K562 (cell line): ENCODE results near the gene PNKD. TPM values are rescaled to one million over a fixed set of nuclear protein-coding genes. Genes with fewer than 3 reads are reported as not detected.
A peak's percentile ranks its signal among the peaks of the same experiment; 100 is the strongest.

Source experiments
- ATAC-seq: fragments of 200-7000 bp; cut with Tn5 transposase; 3 replicates; pipeline ENCODE4 v1.9.1; 2020; ENCODE audit warnings: moderate library complexity
- BruUV-seq: library from RNA; stranded (reverse); fragments of 400-500 nt; replicated peaks from 2 replicates; lab custom pipeline; 2021; lab: Mats Ljungman, UMichigan
- CTCF ChIA-PET: fragments of 300-600 bp; formaldehyde crosslinking; extraction: SDS; loops from one replicate; lab custom pipeline; 2021; ENCODE audit warnings: low intra/inter-chr PET ratio; lab: Yijun Ruan, JAX
- POLR2A ChIA-PET: fragments of 300-600, 350-650 bp; sonication (Branson Sonifier 250); formaldehyde crosslinking; extraction: SDS; loops from one replicate; lab custom pipeline; 2021; ENCODE audit warnings: antibody characterized with exemption, inconsistent platforms; lab: Yijun Ruan, JAX
- DNase-seq, 4 experiments: peaks; one replicate each; pipeline versions ENCODE4 v3.0.0 to v3.0.0-alpha.2; 2011 to 2018; ENCODE audit warnings: low spot score in 3 of 4, mixed read lengths in 3 of 4; ENCODE audit errors: extremely low read depth in 1 of 4
- FAIRE-seq: peaks from 2 replicates; lab custom pipeline; 2011; peaks lifted over from hg19 to GRCh38; lab: Jason Lieb, UNC
- H2AFZ ChIP-seq: 2 replicates; pipeline ENCODE4 v1.6.0; 2011; ENCODE audit warnings: low read depth, low read length, control low read depth, inconsistent platforms
- H3K27ac ChIP-seq: fragments of 200-600 bp; 3 replicates; pipeline ENCODE4 v1.8.0; 2011; ENCODE audit warnings: low read depth, mild to moderate bottlenecking, control low read depth, inconsistent platforms, low read length, moderate library complexity, mixed read lengths; ENCODE audit errors: extremely low read depth
- H3K27me3 ChIP-seq, 2 experiments: fragments of 300-600 bp in 1 of 2; 2 replicates in 1 of 2; 3 replicates in 1 of 2; pipeline versions ENCODE4 v1.6.0 to v1.8.0; 2011; ENCODE audit warnings: inconsistent platforms in 2 of 2, low read length in 2 of 2, mild to moderate bottlenecking in 1 of 2, mixed read lengths in 1 of 2, moderate library complexity in 1 of 2; ENCODE audit not compliant: control insufficient read depth in 2 of 2, insufficient read depth in 2 of 2
- H3K36me3 ChIP-seq: fragments of 300-600 bp; 3 replicates; pipeline ENCODE4 v1.8.0; 2011; ENCODE audit warnings: mild to moderate bottlenecking, low read length, inconsistent platforms; ENCODE audit not compliant: control insufficient read depth, insufficient read depth
- H3K4me1 ChIP-seq, 2 experiments: fragments of 200-600 bp in 1 of 2; replicated peaks in 1 of 2; 2 replicates in 1 of 2; 3 replicates in 1 of 2; pipeline versions ENCODE4 v1.5.1 to v1.8.0; 2011; ENCODE audit warnings: inconsistent platforms in 2 of 2, low read length in 2 of 2, mild to moderate bottlenecking in 1 of 2, mixed read lengths in 1 of 2, moderate library complexity in 1 of 2; ENCODE audit not compliant: control insufficient read depth in 2 of 2, insufficient read depth in 2 of 2
- H3K4me2 ChIP-seq: 2 replicates; pipeline ENCODE4 v1.6.1; 2011; ENCODE audit warnings: low read length, control low read depth, inconsistent platforms, mixed read lengths; ENCODE audit not compliant: insufficient read depth
- H3K4me3 ChIP-seq: fragments of 200-600 bp; sonication (generic), shearing (Covaris generic); 2 replicates; pipeline ENCODE4 v1.5.1; 2016; ENCODE audit warnings: control low read depth, inconsistent platforms
- H3K79me2 ChIP-seq: fragments of 200-600 bp; 3 replicates; pipeline ENCODE4 v1.8.0; 2011; ENCODE audit warnings: low read length, inconsistent platforms; ENCODE audit not compliant: control insufficient read depth, insufficient read depth
- H3K9ac ChIP-seq, 2 experiments: 2 replicates each; pipeline versions ENCODE4 v1.6.0 to v1.6.1; 2011; ENCODE audit warnings: low read depth in 2 of 2, low read length in 2 of 2, control low read depth in 1 of 2, inconsistent platforms in 1 of 2, mild to moderate bottlenecking in 1 of 2, mixed read lengths in 1 of 2; ENCODE audit not compliant: insufficient read depth in 1 of 2
- H3K9me1 ChIP-seq: one replicate; pipeline ENCODE4 v1.6.0; 2011; ENCODE audit warnings: inconsistent platforms, mild to moderate bottlenecking, low read length, moderate library complexity; ENCODE audit not compliant: control insufficient read depth, insufficient read depth
- H3K9me3 ChIP-seq: replicated peaks from 2 replicates; pipeline ENCODE4 v1.5.1; 2011; ENCODE audit warnings: low read depth, low read length, inconsistent platforms; ENCODE audit not compliant: control insufficient read depth, insufficient read depth
- H4K20me1 ChIP-seq: replicated peaks from 2 replicates; pipeline ENCODE4 v1.6.1; 2011; ENCODE audit warnings: low read length, inconsistent platforms, mixed read lengths; ENCODE audit not compliant: control insufficient read depth, insufficient read depth
- ATF4 ChIP-seq: fragments of 450-650 bp; formaldehyde crosslinking; IDR thresholded peaks from 2 replicates; pipeline ENCODE4 v1.4.0; 2022; ENCODE audit warnings: mild to moderate bottlenecking, moderate library complexity
- BRD4 ChIP-seq: fragments of 200-600 bp; sonication (generic); IDR thresholded peaks from 2 replicates; pipeline ENCODE4 v1.6.1; 2017; ENCODE audit warnings: inconsistent platforms
- CBFB ChIP-seq: sonication (generic); formaldehyde crosslinking; IDR thresholded peaks from 2 replicates; pipeline ENCODE4 v1.4.0; 2020; ENCODE audit warnings: mild to moderate bottlenecking, missing genetic modification reagents
- EGR1 ChIP-seq: fragments of 450-650 bp; conservative IDR thresholded peaks from 2 replicates; pipeline ENCODE4 v1.6.1; 2017; ENCODE audit warnings: mild to moderate bottlenecking
- HES1 ChIP-seq: fragments of 450-650 bp; IDR thresholded peaks from 2 replicates; pipeline ENCODE4 v1.6.1; 2016; ENCODE audit warnings: low read depth, mild to moderate bottlenecking, moderate library complexity
- MAX ChIP-seq: sonication (generic); formaldehyde crosslinking; IDR thresholded peaks from 2 replicates; pipeline ENCODE4 v1.9.0; 2022; ENCODE audit warnings: mild to moderate bottlenecking, missing genetic modification reagents
- MCM3 ChIP-seq: fragments of 450-650 bp; IDR thresholded peaks from 2 replicates; pipeline ENCODE4 v1.6.1; 2016
- MLLT1 ChIP-seq, 2 experiments: fragments of 450-650 bp; IDR thresholded peaks; 2 replicates each; pipeline ENCODE4 v1.6.1; 2016
- MYNN ChIP-seq, 2 experiments: sonication (generic); formaldehyde crosslinking in 1 of 2; IDR thresholded peaks; 2 replicates each; pipeline versions ENCODE4 v1.5.0 to v1.6.1; 2016 to 2020; ENCODE audit warnings: antibody characterized with exemption in 1 of 2, missing genetic modification reagents in 1 of 2
- SPI1 ChIP-seq: IDR thresholded peaks from 2 replicates; pipeline ENCODE4 v1.6.1; 2011; ENCODE audit warnings: low read depth, low read length, control low read depth, borderline replicate concordance
- ZNF609 ChIP-seq: sonication (generic); formaldehyde crosslinking; IDR thresholded peaks from 2 replicates; pipeline ENCODE4 v1.8.1; 2023; ENCODE audit warnings: missing genetic modification reagents, mild to moderate bottlenecking, borderline replicate concordance
- WGBS: fragments of 100-300 bp; shearing (Covaris generic); methylation state at CpG from one replicate; pipeline ENCODE4 v1.1.6; 2016; ENCODE audit warnings: low coverage, mixed read lengths; ENCODE audit not compliant: insufficient coverage; ENCODE audit errors: missing lambda C conversion rate; 5-methylcytosine and 5-hydroxymethylcytosine counted together
- in situ Hi-C: fragments of 300-500 bp; cut with MboI; formaldehyde crosslinking; loops from 4 replicates; pipeline ENCODE4 v1.15.0; 2018; ENCODE audit warnings: inconsistent platforms, mixed read lengths
- intact Hi-C: fragments of 100-400 bp; cut with micrococcal nuclease; formaldehyde crosslinking; loops from 2 replicates; pipeline ENCODE4 v1.14.2; 2022
- polyA plus RNA-seq, 8 experiments: library from polyadenylated mRNA; depleted of rRNA in 4 of 8; stranded (reverse) in 5 of 8; unstranded in 3 of 8; fragments of >200 nt; fragmentation: Nextera tagmentation in 2 of 8; fragmentation: Illumina TruSeq in 1 of 8; extraction: Ambion mirVana in 2 of 8; extraction: Trizol in 1 of 8; gene quantifications; 2 replicates each; pipeline versions ENCODE4 v1.2.1 to v1.2.3, GENCODE V29; 2011 to 2014; ENCODE audit warnings: inconsistent platforms in 1 of 8, missing spikeins in 1 of 8
- total RNA-seq, 7 experiments: library from RNA; depleted of rRNA in 6 of 7; stranded (reverse); fragments of >200 nt in 6 of 7; fragmentation: Illumina TruSeq in 2 of 7; extraction: Trizol in 2 of 7; gene quantifications; 2 replicates each; pipeline versions ENCODE4 v1.2.1 to v1.2.3, GENCODE V29; 2011 to 2021; ENCODE audit warnings: low replicate concordance in 1 of 7

The PNKD gene
- total and polyA plus RNA-seq, 9 of the 15 experiments (the other 6 are each of a cell fraction or from before 2014, with no cell fraction given): 26.0 to 105 (median 60.1) TPM

GRCh38 chr2:218310853-218311540, 40.7 kb downstream of the PNKD start:
- peaks cover 4 to 12% of the 10 kb centered on the region in 2 experiments; a peak in 4 of 5 replicates for H3K4me1 ChIP-seq
- no peaks in the 10 kb centered on the region for H3K36me3 ChIP-seq
- BruUV-seq: no TSS peak
- no peak overlapping the region for H3K4me3 ChIP-seq
- CTCF ChIA-PET: no interaction called here
- no peaks in the 10 kb centered on the region for H3K9me3 ChIP-seq
- H3K27me3 ChIP-seq: no peaks in the 10 kb centered on the region
- peak overlapping the region; percentile 78; the same call in 1 of the 2 replicates for H2AFZ ChIP-seq
- H4K20me1 ChIP-seq: no peaks in the 10 kb centered on the region
- 43% methylated on average over 11 of the region's 11 CpGs for WGBS
- no peak overlapping the region for H3K4me2 ChIP-seq
- in situ Hi-C loops: no loop called here
- FAIRE-seq (no peak), ATAC-seq (no peak; the same call in 2 of the 3 replicates), DNase-seq (no peak)
- no peaks in the 10 kb centered on the region for H3K79me2 ChIP-seq
- no peak overlapping the region for H3K27ac ChIP-seq
- H3K9ac ChIP-seq: no peak overlapping the region
- POLR2A ChIA-PET: interaction anchor here (1.4 kb wide), 1 partner anchor 10 kb away, joined by 3 read pairs; no protein-coding TSS in a partner anchor
- H3K9me1 ChIP-seq: peaks cover 4% of the 10 kb centered on the region
- intact Hi-C loops: no loop called here
- TF ChIP-seq ZNF609 (CRISPR knock-in tag): no peak
- TF ChIP-seq MYNN (IDR thresholded peaks at IDR 0.05): no peak
- TF ChIP-seq MYNN (CRISPR knock-in tag; IDR thresholded peaks at IDR 0.05): no peak
- TF ChIP-seq MAX (CRISPR knock-in tag): no peak
- TF ChIP-seq SPI1: no peak
- no peak for TF ChIP-seq ATF4 (CRISPR knock-in tag)
- no peak for TF ChIP-seq EGR1
- TF ChIP-seq HES1: no peak
- TF ChIP-seq MLLT1 (IDR thresholded peaks at IDR 0.05): no peak
- no peak for TF ChIP-seq BRD4
- no peak for TF ChIP-seq MCM3
- TF ChIP-seq CBFB (CRISPR knock-in tag): no peak
